Activated CD4-positive, alpha-beta T cell treated with anti-CD3 and anti-CD28 coated beads, Interleukin-2, amount 50 U/mL, for 16 hours (primary cell): ENCODE measurements around the gene PMEL.
A peak's percentile ranks its signal among the peaks of the same experiment; 100 is the strongest.
"Not testable (repeated sequence)": the region's sequence is repeated elsewhere in the genome, so short reads cannot be mapped to it uniquely, and the experiment has no call there.

Experiments used
- DNase-seq: peaks from one replicate; pipeline ENCODE4 v3.0.0-alpha.2; 2020

PMEL gene

DNA sequence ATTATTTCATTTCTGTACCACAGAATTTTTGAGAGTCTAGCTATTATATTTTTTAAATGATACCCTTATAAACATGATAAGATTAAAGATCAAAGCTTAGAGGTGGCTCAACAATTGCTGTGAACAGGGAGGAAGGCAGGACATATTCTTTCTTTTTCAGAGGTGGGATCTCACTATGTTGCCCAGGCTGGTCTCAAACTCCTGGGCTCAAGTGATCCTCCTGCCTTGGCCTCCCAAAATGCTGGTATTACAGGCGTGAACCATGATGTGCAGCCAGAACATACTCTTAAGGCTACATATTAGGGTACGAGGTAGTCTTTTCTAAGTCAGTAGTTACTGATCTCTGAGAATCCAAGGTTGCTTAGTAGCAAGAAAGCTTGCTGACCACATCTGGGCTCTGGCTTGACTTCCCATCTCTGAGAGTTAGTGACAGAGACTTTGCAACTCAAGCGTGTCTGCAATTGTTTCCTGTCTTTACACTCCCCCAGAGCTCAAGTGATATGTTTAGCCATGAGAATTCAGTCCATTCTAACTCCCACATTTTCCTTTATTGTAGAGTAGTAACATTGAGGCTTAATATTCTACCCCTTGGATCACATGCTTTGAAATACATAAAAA is 16.6 kb upstream of the PMEL start:
- DNase-seq, result no peak

DNA sequence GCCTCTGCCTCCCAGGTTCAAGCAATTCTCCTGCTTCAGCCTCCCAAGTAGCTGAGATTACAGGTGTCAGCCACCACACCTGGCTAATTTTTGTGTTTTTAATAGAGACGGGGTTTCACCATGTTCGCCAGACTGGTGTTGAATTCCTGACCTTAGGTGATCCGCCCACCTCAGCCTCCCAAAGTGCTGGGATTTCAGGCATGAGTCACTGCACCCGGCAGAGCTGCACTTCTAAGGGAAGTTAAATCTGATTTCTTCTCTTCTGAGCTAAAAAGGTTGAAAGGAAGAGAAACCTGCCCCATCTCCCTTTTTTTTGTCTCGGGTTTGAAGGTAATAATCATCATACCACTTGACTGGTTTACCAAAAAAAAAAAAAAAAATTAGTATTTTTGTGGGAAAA is 16.0 kb upstream of the PMEL start:
- not testable (repeated sequence) for DNase-seq

DNA sequence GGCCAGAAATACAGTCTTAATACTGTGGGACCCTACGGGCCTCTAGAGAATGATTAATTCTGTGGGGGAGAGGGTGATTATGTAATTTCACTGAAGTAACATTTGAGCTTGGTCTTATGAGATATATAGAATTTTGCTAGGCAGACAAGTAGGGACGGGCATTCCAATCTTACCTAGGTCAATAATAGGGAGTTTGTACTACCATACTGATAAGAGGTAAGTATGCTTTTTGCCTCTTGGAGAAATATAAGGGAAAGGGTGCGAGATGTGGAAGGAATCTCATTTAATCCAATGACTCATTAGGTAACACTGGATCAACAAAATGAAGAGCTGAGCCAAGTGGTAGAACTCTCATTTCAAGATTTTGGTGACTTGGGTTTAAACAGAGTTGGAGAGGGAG is 13.2 kb upstream of the PMEL start:
- no peak for DNase-seq

DNA sequence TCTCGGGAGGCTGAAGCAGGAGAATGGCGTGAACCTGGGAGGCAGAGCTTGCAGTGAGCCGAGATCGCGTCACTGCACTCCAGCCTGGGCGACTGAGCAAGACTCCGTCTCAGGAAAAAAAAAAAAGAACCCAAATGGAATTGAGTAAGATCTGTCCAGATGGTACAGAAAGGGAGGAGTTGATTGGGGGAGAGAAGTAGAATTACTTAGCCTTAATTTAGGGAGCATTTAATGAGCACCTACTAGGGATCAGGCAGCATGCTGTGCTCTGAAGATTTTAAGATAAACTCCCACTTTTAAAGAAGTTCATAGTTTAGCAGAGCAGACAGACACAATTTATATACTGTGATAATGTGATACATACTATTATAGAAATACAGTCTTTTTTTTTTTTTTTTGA is 12.6 kb upstream of the PMEL start:
- no peak for DNase-seq

DNA sequence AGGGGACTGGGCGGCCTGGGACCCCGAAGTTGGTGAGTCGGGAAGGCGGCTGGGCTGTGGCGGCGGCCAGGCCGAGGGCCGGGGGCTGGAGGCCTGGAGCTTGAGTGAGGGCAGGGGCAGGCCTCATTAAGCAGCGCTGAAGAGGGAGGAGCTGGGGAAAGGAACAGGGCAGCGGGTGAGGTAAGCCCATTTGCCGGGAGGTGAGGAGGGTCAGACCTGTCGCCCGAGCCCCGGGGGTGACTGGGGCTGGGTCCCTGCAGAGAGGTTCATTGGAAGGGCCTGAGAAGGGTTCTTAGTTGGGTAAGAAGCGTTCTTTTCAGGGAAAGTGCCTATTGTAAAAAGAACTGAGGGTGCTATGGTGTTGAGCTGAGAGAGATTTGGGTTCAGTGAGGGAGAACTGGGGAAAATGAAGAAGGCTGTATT is 8.5 kb upstream of the PMEL start:
- DNase-seq, result peak; percentile 47

DNA sequence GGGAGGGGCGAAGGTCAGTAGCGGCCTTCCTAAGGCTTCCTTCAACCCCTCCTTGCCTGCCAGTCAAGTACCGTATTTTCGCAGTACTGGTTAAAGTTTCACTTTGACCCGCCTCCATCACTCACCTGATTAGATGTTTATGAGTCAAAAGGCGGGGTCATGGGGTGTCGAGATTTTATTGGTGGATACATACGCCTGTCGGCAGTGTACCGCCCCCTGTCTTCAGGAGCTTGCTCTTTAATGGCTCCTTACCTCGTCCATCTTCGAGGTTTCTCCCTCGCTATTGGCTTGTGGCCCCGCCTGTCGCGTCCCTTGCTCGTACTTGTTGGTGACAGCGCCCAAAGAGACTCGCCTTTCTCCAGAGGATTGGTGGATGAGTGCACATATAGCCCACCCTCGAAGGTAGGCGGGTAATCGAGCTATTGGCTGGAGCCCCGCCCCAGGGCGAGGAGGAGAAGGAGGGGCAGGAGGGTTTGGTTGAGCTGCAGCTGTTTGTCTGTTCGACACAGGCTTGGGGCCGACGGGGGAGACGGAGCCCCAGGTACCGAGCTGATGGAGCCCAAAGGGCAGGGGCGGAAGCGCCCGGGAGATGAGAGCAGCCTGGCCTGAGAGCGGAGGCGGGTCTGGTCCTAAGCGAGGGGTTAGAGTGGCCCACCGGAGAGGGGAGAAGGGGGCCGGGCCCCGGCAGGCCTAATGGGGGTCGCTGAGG is 7.9 kb upstream of the PMEL start, which contains the start of gene RAB5B:
Gene RAB5B (plus strand): TSS at position 480 of the 709 bp plus-strand sequence. CDS start 12,883 bp downstream, outside the sequence.
- peak; percentile 100 for DNase-seq

DNA sequence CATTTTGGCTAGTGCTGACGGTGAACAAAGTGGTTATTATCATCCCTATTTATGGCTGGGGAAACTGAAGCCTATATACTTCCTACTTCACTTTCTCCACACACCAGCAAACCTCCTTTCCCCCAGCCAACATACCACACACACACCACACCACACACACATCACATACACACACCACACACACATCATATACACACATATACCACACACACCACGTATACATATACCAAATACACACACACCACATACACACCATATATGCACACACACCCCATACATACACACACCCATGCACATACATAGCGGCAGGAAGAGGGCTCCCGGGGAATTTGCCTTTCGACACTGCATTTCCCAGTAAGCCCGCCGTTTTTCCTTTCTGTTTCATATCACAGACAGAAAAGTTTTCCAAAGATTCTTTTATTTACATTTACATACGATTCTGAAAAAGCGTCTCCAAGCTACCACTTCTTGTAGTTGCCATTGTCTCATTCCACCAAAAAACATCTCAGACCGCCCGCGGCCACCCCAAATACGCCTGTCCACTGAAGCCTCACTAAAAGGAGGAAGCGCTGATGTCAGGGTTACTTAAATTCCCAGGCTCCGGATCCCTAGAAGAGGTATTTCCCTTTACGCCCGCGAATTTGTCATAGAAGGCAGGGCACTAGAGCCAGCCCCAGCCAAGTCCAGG is 7.2 kb upstream of the PMEL start:
- DNase-seq, result peak; percentile 20

DNA sequence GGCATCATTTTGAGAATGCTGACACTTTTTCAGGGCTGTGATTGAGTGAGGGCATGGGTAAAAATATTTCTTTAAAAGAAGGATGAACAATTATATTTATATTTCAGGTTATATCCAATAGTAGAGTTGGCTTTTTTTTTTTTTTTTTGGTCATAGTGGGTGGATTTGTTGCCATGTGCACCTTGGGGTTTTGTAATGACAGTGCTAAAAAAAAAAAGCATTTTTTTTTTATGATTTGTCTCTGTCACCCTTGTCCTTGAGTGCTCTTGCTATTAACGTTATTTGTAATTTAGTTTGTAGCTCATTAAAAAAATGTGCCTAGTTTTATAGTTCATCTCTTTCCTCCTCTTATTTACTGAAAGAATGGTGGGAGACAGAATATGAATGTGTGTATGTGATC is 6.6 kb upstream of the PMEL start:
- no peak for DNase-seq

DNA sequence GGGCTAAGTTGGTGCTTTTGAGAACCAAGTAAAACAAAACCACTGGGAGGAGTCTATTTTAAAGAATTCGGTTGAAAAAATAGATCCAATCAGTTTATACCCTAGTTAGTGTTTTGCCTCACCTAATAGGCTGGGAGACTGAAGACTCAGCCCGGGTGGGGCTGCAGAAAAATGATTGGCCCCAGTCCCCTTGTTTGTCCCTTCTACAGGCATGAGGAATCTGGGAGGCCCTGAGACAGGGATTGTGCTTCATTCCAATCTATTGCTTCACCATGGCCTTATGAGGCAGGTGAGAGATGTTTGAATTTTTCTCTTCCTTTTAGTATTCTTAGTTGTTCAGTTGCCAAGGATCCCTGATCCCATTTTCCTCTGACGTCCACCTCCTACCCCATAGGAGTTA is 6.2 kb upstream of the PMEL start:
- no peak for DNase-seq

DNA sequence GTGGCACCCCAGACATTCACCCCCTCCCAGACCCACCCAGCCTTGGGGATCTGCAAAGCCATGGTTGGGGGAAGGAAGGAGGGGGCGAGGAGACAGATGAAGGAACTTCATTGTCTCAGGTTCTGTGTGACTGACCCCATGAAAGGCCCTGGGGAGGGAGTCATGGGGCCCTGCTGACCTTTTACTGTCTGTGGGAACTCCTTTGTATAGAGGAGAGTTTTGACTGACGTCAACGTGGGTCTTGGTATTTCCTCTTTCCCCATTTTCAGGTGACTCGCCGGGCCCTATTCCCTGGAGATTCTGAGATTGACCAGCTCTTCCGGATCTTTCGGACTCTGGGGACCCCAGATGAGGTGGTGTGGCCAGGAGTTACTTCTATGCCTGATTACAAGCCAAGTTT is 4.9 kb upstream of the PMEL start:
- no peak for DNase-seq

DNA sequence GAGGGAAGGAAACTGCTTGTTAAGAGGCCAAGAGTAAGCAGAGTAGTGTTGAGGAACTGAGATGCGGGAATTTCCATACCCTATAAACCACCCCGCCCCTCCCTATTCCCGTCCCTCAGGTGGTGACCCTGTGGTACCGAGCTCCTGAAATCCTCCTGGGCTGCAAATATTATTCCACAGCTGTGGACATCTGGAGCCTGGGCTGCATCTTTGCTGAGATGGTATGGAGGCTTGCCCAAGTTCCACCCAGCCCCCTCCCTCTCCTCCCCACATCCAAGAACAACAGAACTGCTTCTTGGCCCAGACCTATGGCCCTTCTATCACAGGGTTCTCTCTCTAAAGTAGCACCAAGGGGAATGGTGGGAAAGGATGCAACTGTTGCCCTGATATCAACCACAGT is 3.5 kb upstream of the PMEL start:
- DNase-seq, result no peak

DNA sequence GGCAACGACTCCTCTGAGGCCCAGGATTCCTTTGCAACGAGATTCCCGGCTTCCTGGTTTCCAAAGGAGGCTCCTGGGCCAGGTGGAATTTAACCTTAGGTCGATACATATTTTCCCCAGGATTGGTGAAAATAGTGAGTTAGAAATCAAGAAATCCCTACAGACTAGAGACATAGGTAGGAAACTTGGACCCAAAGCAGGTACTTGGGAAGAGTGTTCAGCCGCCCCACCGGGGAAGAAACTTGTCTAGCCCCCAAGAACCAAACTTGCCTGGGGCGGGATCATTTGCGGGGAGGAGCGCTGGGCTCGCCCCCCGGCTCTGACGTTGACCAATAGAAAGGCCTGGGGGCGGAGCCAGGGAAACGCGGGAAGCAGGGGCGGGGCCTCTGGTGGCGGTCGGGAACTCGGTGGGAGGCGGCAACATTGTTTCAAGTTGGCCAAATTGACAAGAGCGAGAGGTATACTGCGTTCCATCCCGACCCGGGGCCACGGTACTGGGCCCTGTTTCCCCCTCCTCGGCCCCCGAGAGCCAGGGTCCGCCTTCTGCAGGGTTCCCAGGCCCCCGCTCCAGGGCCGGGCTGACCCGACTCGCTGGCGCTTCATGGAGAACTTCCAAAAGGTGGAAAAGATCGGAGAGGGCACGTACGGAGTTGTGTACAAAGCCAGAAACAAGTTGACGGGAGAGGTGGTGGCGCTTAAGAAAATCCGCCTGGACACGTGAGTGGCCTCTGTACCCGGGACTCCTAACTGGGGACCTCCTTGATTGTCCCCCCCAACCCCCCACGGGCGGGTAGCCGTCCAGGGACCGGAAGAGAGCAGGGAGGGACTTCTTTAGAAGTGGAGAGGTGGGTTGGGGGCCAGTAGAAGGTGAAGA is 803 bp upstream of the PMEL start, which contains the start of gene CDK2:
Gene CDK2 (plus strand): TSS at position 423 of the 874 bp plus-strand sequence. CDS start 179 bp downstream, at position 602.
- DNase-seq, result peak; percentile 91

DNA sequence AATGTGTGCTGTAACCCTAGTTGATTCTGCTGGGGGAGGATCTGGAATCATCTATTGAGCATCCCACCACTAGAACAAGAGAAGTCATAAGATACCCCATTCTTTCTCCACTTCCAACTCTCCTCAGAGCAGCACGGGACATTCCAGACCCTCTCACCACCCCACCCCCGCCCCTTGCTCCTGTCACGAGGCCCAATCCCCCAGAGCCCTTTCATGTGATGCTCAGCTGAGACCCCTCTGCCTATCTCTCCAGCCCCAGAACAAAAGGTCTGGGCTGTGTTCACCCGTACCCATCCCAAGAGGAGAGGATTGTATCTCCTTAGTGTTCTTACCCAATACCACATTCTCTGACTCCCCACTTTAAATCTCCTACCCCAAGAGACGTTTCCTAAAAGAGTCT is 602 bp downstream of the PMEL start:
- no peak for DNase-seq

DNA sequence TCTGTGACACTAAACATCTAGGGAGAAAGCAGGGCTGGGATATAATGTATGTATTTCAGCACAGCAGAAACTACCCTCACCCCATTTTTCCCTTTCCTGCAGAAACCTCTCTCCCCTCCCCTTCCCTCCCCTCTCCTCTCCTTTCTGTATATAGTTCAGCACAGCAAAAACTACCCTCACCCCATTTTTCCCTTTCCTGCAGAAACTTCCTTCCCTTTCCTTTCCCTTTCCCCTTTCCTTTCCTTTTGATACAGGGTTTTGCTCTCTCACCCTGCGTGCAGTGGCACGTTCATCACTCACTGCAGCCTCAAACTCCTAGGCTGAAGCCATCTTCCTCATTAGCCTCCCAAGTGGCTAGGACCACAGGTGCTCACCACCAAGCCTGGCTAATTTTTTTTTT is 2.1 kb downstream of the PMEL start:
- no peak for DNase-seq

DNA sequence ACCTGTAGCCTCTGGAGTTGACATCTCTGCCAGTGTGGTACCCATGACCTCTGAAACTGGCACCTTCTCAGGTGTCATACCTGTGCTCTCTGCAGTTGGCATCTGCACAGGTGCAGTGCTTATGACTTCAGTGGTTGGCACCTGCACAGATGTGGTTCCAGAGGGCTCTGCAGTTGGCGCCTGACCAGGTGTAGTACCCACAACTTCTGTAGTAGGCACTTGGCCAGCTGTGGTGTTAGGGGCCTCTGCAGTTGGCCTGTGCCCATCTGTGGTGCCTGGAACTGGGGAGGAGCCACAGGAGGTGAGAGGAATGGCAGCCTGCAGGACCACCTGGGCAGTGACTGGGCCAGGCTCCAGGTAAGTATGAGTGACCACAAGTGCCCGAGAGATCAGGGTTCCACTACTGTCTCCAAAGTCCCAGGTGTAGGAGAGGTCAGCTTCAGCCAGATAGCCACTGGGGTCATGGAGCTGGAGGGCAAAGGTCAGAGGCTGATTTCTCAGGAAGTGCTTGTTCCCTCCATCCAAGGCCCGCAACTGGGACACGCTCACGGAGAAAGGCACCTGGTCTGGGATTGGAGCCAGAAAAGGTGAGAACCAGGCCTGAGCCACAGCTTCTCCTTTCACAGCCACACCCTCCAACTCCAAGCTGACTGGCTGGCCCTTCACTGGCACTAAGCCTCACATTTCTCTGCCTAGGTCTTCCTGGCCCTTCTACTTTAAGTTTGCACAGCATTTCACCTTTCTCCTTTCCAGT is 8.6 kb downstream of the PMEL start:
- DNase-seq, result no peak

DNA sequence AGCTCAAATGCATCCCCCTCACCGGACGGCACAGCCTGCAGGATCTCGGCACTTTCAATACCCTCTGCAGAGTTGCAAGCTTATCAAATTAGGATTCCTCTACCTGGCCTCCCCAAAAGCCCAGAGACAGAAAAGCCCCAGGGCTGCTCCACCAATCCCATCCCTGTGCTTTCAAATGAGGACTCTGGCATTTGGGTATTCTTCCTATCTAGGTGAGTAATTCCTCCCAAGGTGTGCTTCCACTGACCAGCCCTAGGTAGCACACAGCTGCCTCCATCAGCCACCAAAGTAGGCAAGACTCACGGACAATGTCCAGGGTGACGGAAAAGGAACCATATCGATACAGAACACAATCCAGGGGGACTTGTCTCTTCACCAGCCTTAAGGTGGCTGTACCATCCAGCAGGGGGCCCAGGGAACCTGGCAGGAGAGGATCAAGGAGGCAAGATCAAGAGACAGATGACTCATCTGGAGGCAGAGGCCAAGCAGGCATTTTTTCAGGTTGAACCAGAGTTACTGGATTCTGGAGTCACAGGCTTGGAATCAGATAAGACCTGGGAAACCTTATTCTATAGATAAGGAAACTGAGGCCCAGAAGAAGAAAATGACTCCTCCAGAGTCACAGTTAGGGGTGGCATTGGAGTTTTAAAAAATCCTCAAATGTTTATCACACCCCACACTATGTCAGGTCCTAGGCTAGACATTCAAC is 9.9 kb downstream of the PMEL start:
- peak; percentile 46 for DNase-seq

DNA sequence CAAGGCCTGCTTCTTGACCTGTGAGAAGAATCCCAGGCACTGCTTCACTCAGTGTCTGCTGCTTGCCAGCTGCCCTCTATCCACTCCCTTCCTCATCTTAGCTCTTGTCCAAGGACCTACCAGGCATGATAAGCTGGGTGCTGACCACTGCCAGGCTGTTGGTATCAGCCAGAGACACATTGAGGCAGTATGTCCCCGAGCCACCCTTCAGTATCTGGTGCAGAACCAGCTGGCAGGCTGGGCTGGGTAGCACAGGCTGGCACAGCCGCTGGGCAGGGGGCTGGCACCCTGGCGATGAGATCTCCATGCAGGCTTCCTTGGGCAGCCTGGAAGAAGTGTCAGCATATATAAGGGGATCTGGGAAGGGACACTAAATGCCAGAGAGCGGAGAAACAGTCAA is 10.5 kb downstream of the PMEL start:
- DNase-seq, result no peak

DNA sequence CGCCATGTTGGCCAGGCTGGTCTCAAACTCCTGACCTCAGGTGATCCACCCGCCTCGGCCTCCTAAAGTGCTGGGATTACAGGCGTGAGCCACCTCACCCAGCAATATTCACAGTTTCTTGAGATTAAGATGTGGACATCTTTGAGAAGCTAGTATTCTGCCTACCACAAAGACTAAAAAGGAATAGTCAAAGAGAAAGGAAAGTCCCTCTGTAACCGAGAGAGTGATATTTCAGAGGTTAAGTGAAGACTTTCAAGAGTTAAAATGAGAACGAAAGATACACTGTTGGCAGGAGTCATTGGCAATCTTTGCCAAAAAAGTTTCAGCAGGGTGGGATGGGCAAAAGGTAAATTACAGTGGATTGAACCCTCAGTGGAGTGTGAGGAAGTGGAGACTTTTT is 19.3 kb downstream of the PMEL start:
- DNase-seq, result no peak

DNA sequence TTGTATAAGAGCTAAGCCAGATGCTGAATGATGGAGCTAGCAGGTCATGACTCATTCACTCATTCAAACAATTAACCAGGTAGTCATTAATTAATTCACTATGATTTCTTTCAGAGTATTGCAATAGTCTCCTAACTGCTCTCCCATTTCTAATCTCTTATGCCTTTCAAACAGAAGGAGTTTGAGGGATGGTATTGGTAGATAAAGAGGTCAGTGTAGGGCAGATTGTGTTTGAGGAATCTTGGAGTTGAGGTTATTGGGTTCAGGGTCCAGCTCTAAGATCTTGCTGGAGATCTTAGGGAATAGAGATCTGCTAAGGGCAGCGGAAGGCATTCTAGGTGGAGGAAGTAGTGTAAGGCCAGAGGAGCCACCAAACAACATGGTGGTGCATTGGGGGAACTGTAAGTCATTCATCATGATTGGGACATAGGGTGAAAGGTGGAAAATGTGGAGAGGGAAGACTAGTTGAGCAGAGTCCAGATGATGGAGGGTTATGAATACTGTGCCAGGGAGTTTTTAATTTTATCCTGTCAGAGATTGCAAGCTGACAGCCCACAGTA is 23.2 kb downstream of the PMEL start:
- DNase-seq, result no peak

DNA sequence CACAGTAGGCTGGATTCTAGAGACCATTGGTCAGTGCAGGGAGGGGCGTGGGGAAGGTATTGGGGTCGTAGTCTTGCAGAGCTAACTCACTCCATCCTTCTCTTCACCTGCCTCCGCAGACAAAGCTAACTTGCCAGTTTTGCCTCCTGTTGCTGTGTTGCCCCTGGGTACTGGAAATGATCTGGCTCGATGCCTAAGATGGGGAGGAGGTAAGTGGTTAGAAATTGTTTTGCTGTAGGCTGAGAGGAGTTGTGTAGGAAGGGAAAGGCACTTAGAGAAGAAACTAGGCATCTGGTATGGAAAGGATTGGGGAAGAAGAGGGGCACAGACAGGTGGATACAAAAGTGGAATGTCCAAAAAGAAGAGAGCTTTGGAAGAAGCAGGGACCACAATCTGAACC is 23.8 kb downstream of the PMEL start:
- DNase-seq, result no peak

DNA sequence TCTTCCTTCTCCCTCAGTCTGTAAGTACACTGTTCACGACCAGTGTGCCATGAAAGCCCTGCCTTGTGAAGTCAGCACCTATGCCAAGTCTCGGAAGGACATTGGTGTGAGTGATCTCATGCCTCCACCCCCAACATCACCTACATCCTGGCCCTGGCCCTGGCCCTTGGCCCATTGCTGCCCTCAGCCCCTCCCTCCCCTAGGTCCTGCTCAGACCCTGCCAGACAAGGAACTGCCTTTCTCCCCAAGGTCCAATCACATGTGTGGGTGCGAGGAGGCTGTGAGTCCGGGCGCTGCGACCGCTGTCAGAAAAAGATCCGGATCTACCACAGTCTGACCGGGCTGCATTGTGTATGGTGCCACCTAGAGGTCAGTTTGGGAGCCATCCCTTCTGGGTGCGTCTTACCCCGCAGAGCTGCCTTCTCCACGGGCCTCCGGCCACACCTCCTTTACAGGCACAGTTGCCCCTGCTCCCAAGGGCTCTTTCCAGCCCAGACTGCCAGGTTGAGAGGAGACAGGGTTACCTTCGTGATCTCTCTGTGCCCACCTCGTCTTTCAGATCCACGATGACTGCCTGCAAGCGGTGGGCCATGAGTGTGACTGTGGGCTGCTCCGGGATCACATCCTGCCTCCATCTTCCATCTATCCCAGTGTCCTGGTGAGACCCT is 25.6 kb downstream of the PMEL start:
- DNase-seq, result peak; percentile 91
